ENCODE results near the gene KLHL28.
A peak's percentile ranks its signal among the peaks of the same experiment; 100 is the strongest.
"Not testable (repeated sequence)": the region's sequence is repeated elsewhere in the genome, so short reads cannot be mapped to it uniquely, and the experiment has no call there.

The KLHL28 gene

DNA sequence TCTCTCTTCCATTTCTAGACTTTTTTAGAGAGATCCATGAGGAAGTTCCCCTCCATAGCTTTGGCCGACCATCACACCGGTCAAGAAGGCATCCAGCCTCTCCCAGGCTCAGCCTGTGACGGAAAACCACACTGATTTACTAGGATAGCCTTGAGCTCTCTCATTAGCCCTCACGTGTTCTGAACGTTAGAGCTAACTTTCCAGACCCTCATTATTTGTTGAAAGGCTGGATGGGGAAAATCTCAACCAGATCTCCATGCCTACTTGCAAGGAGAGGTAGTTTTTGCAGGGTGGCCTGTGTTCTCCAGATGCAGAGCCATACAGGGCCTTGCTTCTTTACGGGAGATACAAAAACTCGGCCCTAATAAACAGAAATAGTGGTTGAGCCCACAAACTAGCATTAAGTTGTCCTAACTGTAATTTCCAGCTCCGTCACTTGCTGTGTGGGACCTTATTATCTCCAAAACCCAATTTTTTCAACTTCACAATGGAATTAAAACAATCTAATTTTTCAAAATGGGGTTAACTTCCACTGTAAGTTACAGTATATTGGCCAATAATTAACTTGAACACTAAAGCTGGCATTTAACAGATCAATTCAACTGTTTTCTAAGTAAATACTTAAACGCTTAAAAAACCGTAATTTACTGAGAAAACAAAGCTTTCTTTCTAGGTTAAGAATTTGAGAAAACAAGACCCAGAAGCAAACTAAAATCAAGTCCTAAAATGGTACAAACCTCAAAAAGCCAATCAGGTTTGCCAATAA is 65.3 kb downstream of the KLHL28 start:
- peak overlapping the region; percentile 20; the same call in 1 of the 2 replicates for H3K9ac ChIP-seq (ENCODE audit: low read length)
- peaks cover 5% of the 10 kb centered on the region for H3K79me2 ChIP-seq (ENCODE audit: low read length)

DNA sequence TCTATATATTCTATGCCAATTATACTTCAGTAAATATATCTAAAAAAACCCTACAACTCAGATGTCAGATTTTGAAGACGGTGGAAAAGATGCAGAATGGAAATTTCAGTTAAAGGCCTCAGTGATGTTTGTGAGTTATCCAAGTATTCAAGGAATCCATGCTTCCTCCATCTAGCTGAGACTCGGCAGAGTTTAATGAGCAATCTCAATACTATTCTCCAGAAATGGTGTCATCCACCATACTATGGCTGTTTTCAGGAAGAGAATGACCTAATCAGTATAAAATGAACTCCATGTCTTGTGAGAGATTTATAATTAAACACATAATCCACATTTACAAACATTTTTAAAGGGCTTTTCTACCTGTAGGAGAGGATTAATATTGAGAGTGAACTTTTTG is 66.0 kb downstream of the KLHL28 start:
- H3K27me3 ChIP-seq (ENCODE audit: low read depth, low read length), result no peaks in the 10 kb centered on the region
- H3K4me1 ChIP-seq (ENCODE audit: low read length), result peaks cover 26% of the 10 kb centered on the region
- no peaks in the 10 kb centered on the region for H4K20me1 ChIP-seq (ENCODE audit: insufficient read depth, low read length)
- no peak overlapping the region for H3K27ac ChIP-seq (ENCODE audit: low read length)
- H3K4me3 ChIP-seq (ENCODE audit: low read length), result no peak overlapping the region
- no peaks in the 10 kb centered on the region for H3K9me3 ChIP-seq (ENCODE audit: insufficient read depth, low read length)
- H2AFZ ChIP-seq (ENCODE audit: low read depth, low read length), result no peak overlapping the region
- TF ChIP-seq EZH2phosphoT487 (IDR thresholded peaks at IDR 0.05; ENCODE audit: low read depth), result no peak
- TF ChIP-seq, protein P1, sequence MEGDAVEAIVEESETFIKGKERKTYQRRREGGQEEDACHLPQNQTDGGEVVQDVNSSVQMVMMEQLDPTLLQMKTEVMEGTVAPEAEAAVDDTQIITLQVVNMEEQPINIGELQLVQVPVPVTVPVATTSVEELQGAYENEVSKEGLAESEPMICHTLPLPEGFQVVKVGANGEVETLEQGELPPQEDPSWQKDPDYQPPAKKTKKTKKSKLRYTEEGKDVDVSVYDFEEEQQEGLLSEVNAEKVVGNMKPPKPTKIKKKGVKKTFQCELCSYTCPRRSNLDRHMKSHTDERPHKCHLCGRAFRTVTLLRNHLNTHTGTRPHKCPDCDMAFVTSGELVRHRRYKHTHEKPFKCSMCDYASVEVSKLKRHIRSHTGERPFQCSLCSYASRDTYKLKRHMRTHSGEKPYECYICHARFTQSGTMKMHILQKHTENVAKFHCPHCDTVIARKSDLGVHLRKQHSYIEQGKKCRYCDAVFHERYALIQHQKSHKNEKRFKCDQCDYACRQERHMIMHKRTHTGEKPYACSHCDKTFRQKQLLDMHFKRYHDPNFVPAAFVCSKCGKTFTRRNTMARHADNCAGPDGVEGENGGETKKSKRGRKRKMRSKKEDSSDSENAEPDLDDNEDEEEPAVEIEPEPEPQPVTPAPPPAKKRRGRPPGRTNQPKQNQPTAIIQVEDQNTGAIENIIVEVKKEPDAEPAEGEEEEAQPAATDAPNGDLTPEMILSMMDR (IDR thresholded peaks at IDR 0.05; ENCODE audit: low read depth, low read length), result no peak
- no peaks in the 10 kb centered on the region for H3K36me3 ChIP-seq (replicated peaks; ENCODE audit: low read depth, low read length)
- H3K79me2 ChIP-seq (ENCODE audit: low read length), result peaks cover 5% of the 10 kb centered on the region
- H3K9ac ChIP-seq (ENCODE audit: low read length), result no peak overlapping the region
- no peak overlapping the region for H3K4me2 ChIP-seq (ENCODE audit: low read length)

More for the DNA sequence above, 65.3 kb downstream of the KLHL28 start:
- Histone ChIP-seq H3K27ac (ENCODE audit: low read length) (peak overlapping the region; percentile 33), H3K4me3 (ENCODE audit: low read length) (peak overlapping the region; percentile 98), H2AFZ (ENCODE audit: low read depth, low read length) (peak overlapping the region; percentile 70), H3K9me3 (ENCODE audit: insufficient read depth, low read length) (no peaks in the 10 kb centered on the region), H3K36me3 (replicated peaks; ENCODE audit: low read depth, low read length) (no peaks in the 10 kb centered on the region), H3K4me2 (ENCODE audit: low read length) (peak overlapping the region; percentile 58), H4K20me1 (ENCODE audit: insufficient read depth, low read length) (no peaks in the 10 kb centered on the region), H3K4me1 (ENCODE audit: low read length) (peaks cover 26% of the 10 kb centered on the region), H3K27me3 (ENCODE audit: low read depth, low read length) (no peaks in the 10 kb centered on the region)
- TF ChIP-seq EZH2phosphoT487 (IDR thresholded peaks at IDR 0.05; ENCODE audit: low read depth), result no peak
- TF ChIP-seq, protein P1 (IDR thresholded peaks at IDR 0.05; ENCODE audit: low read depth, low read length), result no peak

DNA sequence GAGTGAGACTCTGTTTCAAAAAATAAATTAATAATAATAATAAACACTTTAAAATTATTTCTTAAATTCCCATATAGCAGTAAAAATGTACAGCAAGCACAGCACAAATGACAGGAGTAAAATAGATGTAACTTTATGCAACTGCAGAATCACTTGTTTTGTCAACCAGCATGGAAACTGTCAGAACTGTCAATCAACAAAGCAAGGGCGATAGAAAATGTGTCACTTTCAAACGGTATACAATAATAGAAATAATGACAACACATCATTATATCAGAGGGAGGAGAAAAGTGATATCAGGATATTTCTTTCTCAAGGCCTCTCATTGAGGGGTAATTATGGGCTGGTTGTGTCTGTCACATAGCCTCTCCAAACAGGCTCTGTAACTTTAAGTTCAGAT is 68.2 kb downstream of the KLHL28 start:
- Histone ChIP-seq H3K36me3 (replicated peaks; ENCODE audit: low read depth, low read length) (no peaks in the 10 kb centered on the region), H4K20me1 (ENCODE audit: insufficient read depth, low read length) (no peaks in the 10 kb centered on the region), H3K27me3 (ENCODE audit: low read depth, low read length) (no peaks in the 10 kb centered on the region), H3K4me3 (ENCODE audit: low read length) (no peak overlapping the region), H3K9ac (ENCODE audit: low read length) (no peak overlapping the region), H3K79me2 (ENCODE audit: low read length) (peaks cover 5% of the 10 kb centered on the region), H3K4me2 (ENCODE audit: low read length) (no peak overlapping the region), H3K9me3 (ENCODE audit: insufficient read depth, low read length) (no peaks in the 10 kb centered on the region), H2AFZ (ENCODE audit: low read depth, low read length) (no peak overlapping the region), H3K27ac (ENCODE audit: low read length) (no peak overlapping the region), H3K4me1 (ENCODE audit: low read length) (peaks cover 23% of the 10 kb centered on the region)
- TF ChIP-seq, protein P1 (IDR thresholded peaks at IDR 0.05; ENCODE audit: low read depth, low read length), result no peak
- no peak for TF ChIP-seq EZH2phosphoT487 (IDR thresholded peaks at IDR 0.05; ENCODE audit: low read depth)

DNA sequence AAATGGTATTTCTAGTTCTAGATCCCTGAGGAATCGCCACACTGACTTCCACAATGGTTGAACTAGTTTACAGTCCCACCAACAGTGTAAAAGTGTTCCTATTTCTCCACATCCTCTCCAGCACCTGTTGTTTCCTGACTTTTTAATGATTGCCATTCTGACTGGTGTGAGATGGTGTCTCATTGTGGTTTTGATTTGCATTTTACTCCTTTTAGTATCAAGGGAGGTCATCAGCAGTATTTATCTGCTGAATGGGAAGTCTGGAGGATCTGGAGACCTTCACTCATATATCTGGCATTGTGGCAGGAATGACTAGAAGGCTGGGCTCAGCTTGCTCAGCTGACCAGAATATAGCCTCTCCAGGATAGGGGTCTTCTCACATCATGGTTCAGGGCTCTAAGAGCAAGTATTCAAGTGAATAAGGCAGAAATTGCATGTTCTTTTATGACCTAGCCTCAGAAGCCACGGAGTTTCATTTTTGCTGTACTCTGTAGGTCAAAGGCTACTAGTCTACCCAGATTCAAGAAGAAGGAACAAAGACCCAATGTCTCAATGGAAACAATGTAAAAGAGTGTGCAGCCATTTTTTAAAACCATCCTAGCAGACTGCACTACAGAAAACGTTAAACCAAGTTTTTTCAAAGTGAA is 69.9 kb downstream of the KLHL28 start:
- not testable (repeated sequence) for H4K20me1 ChIP-seq (ENCODE audit: insufficient read depth, low read length); H3K9ac ChIP-seq (ENCODE audit: low read length); H3K27me3 ChIP-seq (ENCODE audit: low read depth, low read length); H3K9me3 ChIP-seq (ENCODE audit: insufficient read depth, low read length); H3K36me3 ChIP-seq (replicated peaks; ENCODE audit: low read depth, low read length); H3K79me2 ChIP-seq (ENCODE audit: low read length)
- Histone ChIP-seq H3K4me2 (ENCODE audit: low read length) (peak overlapping the region; percentile 47), H2AFZ (ENCODE audit: low read depth, low read length) (peak overlapping the region; percentile 68), H3K4me1 (ENCODE audit: low read length) (peaks cover 16% of the 10 kb centered on the region), H3K4me3 (ENCODE audit: low read length) (peak overlapping the region; percentile 12; the same call in 1 of the 2 replicates), H3K27ac (ENCODE audit: low read length) (peak overlapping the region; percentile 19; the same call in 1 of the 2 replicates)
